GM18498 (cell line): ENCODE data around the gene SLC22A2.
"Not testable (repeated sequence)": the region's sequence is repeated elsewhere in the genome, so short reads cannot be mapped to it uniquely, and the experiment has no call there.

Source experiments
- ATAC-seq: cut with Tn5 transposase; IDR thresholded peaks from one replicate; pipeline ENCODE4 v1.9.1; 2021; ENCODE audit warnings: mild to moderate bottlenecking, moderate library complexity; ENCODE audit not compliant: unreplicated experiment

The SLC22A2 gene

GRCh38 chr6:160252073-160252813, 6.4 kb downstream of the SLC22A2 start:
- no peak for ATAC-seq

DNA sequence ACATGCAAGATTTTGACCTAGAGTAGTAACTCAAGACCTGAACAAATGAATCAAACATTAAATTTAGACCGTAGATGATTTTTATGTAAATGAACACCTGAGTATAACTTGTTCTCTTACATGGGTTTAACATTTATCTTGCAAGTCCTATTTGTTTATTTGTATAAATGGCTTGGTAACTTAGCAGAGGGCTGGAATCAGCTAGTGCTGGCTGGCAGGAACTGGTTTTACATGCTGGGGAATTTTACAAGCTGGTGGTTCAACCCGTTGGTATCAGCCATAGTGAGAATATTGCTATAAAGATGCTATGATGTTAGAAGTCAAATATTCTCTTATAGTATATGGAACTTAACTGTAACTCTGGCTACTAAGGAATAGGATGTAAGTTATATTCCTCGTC, 8.9 kb downstream of the SLC22A2 start:
- ATAC-seq, result no peak

DNA sequence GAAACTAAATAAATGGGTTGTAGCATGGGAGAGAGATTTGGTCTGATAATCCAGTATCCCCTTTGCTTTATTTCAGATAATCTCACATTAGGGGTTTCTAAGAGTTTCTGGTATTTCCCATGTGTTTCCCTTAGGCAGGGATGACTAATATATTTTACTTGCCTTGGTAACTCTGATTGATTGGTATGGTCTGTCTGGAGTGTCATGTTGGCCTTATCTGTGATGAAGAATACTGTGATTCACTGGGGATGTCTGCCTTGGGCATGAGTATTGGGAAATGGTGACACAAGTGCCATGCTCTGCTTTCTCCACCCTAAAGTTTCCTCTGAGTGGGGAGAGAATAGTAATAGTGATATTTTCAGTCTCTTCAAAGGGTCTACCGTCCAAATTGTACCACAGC, 10.1 kb downstream of the SLC22A2 start:
- no peak for ATAC-seq

GRCh38 chr6:160247457-160247883, 11.2 kb downstream of the SLC22A2 start:
- no peak for ATAC-seq

- no peak for ATAC-seq
Observed at GRCh38 chr6:160240691-160241084, 17.9 kb downstream of the SLC22A2 start.

- ATAC-seq, result no peak
Observed at GRCh38 chr6:160239929-160240690, 18.5 kb downstream of the SLC22A2 start.

- no peak for ATAC-seq
Observed at GRCh38 chr6:160238761-160239751, 19.6 kb downstream of the SLC22A2 start.

DNA sequence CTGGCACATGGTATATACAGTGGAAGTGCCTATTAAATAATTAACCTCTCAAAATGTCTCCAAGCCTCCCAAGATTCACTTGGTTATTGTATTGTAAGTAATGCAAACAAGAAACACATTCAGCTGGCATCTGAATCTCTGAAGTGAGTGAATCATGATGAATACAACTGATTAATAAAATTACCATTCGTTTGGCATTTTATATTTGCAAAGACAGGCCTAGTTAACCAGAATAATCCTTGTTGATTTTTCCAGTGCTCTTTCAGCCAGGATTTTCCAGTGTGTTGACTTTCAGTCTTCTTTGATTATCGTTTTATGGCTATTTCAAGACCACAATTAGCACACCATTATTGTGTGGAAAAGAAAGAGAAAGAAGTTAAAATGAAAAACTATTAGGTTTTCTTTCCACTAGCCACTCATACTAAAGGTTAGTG, 20.3 kb downstream of the SLC22A2 start:
- ATAC-seq, result no peak

GRCh38 chr6:160237597-160238275, 20.9 kb downstream of the SLC22A2 start:
- ATAC-seq, result not testable (repeated sequence)

DNA sequence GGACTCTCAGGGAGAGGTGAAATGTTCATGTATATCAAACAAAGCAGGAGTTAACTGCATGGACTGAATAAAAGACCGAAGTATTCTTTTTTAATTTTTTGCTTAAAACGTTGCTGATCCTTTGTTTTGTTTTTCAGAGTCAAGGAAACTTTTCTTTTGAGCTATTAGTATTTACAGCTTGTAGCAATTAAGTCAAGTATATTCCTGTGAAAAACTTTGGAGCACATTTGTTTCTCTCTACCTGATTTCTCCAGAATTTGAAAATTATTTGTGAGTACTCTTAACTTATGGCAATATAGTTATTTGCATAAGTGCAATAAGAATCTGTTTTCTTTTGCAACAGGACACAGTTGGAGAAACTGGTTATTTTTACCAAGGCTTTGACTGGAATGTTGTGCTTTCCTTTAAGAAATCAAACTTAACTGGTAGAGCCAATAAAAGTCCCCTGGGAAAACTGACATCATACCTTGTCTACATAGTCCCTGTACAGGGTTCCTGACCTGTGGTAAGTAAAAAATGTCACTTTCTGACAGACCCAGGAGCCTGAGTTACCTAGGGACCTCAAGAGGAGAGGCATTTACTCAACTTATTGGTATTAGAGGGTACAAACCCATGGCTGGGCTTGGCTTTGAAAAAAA, 22.3 kb downstream of the SLC22A2 start:
- not testable (repeated sequence) for ATAC-seq

- ATAC-seq, result not testable (repeated sequence)
Observed at GRCh38 chr6:160233950-160234640, 24.5 kb downstream of the SLC22A2 start.

GRCh38 chr6:160227769-160228161, 30.9 kb downstream of the SLC22A2 start:
- no peak for ATAC-seq

DNA sequence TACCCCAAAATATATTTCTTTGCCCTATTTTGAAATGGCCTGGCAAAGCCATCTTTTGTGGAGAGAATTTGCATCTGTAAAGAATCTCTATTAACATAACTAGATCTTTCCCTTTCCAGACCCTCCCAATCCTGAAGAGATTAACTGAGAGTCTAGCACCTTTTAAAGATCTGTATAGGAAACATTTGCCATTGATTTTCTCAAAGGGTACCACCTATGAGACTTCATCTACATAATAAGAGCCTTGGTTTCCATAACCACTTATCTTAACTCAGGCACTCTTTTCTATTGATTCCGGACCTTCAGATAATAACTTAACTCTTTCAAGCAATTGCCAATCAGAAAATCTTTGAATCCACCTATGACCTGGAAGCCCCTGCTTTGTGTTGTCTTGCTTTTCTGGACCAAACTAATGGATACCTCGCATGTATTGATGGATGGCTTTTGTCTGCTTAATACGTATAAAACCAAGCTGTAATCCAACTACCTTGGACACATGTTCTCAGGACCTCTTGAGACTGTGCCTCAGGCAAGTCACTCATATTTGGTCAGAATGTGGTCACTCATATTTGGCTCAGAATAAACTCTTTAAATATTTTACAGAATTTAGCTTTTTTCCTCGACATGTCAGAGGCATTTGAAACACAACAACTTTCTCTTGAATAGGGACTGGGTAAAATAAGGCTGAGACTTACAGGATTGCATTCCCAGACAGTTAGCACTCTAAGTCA, 31.4 kb downstream of the SLC22A2 start:
- ATAC-seq, result no peak

DNA sequence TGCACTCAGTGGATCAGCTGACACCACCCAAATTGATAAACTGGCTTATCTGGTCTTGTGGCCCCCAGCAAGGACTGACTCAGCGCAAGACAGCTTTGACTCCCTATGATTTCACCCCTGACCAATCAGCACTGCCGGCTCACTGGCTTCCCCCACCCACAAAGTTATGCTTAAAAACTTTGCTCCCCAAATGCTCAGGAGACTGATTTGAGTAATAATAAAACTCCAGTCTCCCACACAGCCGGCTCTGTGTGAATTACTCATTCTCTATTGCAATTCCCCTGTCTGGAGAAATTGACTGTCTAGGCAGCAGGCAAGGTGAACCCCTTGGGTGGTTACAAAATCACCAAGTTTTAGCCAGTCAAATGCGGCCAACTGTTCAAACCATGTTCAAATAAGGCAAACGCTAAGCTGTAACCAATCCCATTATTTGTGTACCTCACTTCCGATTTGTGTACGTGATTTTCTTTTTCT, 32.5 kb downstream of the SLC22A2 start:
- ATAC-seq, result no peak

- ATAC-seq, result no peak
Observed at GRCh38 chr6:160224639-160225237, 33.9 kb downstream of the SLC22A2 start.

- ATAC-seq, result no peak
Observed at GRCh38 chr6:160222491-160222890, 36.1 kb downstream of the SLC22A2 start.

DNA sequence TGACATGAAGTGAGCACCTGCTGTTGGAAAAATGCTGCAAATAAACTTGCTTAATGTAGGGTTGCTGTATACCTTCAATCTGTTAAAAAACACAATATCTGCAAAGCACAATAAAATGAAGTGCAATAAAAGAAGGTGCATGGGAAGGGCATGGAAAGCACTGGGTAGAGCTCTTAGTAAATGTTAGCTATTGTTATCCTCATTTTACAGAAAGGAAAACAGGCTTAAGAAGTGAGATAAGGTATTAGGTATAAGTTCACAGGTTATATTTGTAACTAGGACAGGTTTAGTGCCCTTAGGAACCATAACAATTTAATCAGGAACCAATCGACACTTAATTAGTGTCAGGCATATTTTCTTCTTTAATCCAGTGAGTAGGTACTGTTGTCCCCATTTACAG, 36.7 kb downstream of the SLC22A2 start:
- ATAC-seq, result no peak

GRCh38 chr6:160221423-160221822, 37.2 kb downstream of the SLC22A2 start:
- ATAC-seq, result no peak
